Hematopoietic multipotent progenitor cell (in vitro differentiated cells): ENCODE measurements around the gene BID. TPM values are rescaled to one million over a fixed set of nuclear protein-coding genes. Genes with fewer than 3 reads are reported as not detected.
A peak's percentile ranks its signal among the peaks of the same experiment; 100 is the strongest.
"Not testable (repeated sequence)": the region's sequence is repeated elsewhere in the genome, so short reads cannot be mapped to it uniquely, and the experiment has no call there.

Experiments
- DNase-seq, 3 donors: peaks; one replicate each; pipeline ENCODE4 v3.0.0-alpha.2; 2011 to 2015; ENCODE audit warnings: low read depth in 2 of 3, low spot score in 2 of 3
- small RNA-seq: library from RNA; depleted of rRNA; stranded (forward); fragments of <200 nt; gene quantifications from one replicate; pipeline ENCODE3, GENCODE V24; 2012
- total RNA-seq: library from RNA; depleted of rRNA; stranded (reverse); fragments of >200 nt; gene quantifications from one replicate; pipeline ENCODE4 v1.2.3, GENCODE V29; 2012

BID gene
- total RNA-seq, 1 donor: 64.6 TPM

- no peak for DNase-seq
These were observed 61.8 kb downstream of the BID start for GRCh38 chr22:17712441-17712840.

GRCh38 chr22:17710023-17710422 is 64.2 kb downstream of the BID start:
- DNase-seq: no peak

- no peak for DNase-seq
These were observed 66.7 kb downstream of the BID start for GRCh38 chr22:17707526-17707925.

- no peak for DNase-seq
These were observed 67.3 kb downstream of the BID start for GRCh38 chr22:17706947-17707346.

- DNase-seq: peak in 2 of 3 donors; percentile 79 to 86
These were observed 68.0 kb downstream of the BID start for GRCh38 chr22:17705951-17706900.

GRCh38 chr22:17705546-17705945 is 68.7 kb downstream of the BID start:
- DNase-seq: no peak

- DNase-seq: no peak
These were observed 70.5 kb downstream of the BID start for GRCh38 chr22:17703811-17704210.

GRCh38 chr22:17700778-17701177 is 73.5 kb downstream of the BID start:
- no peak for DNase-seq

- no peak for DNase-seq
These were observed 74.5 kb downstream of the BID start for GRCh38 chr22:17699696-17700340.

- no peak for DNase-seq
These were observed 75.3 kb downstream of the BID start for GRCh38 chr22:17698948-17699347.

GRCh38 chr22:17698276-17698675 is 76.0 kb downstream of the BID start:
- DNase-seq: not testable (repeated sequence)

- DNase-seq: not testable (repeated sequence)
These were observed 77.1 kb downstream of the BID start for GRCh38 chr22:17697196-17697595.

GRCh38 chr22:17695986-17696385 is 78.3 kb downstream of the BID start:
- no peak for DNase-seq

- DNase-seq: no peak
These were observed 79.5 kb downstream of the BID start for GRCh38 chr22:17694752-17695151.

GRCh38 chr22:17694193-17694592 is 80.1 kb downstream of the BID start:
- no peak for DNase-seq

GRCh38 chr22:17692841-17693240 is 81.4 kb downstream of the BID start:
- DNase-seq: no peak

- DNase-seq: no peak
These were observed 90.0 kb downstream of the BID start for GRCh38 chr22:17684245-17684644.

Small RNAs within 50 kb of the gene (small RNA-seq; reads per million reads assigned to genes)
- not detected for gene MIR3198-1

Other genes with a start within 250 kb of the BID start
- gene SLC25A18, start 211.0 kb downstream of the BID start, total RNA-seq: not detected
- 31.2 TPM for gene ATP6V1E1, start 145.7 kb downstream of the BID start, total RNA-seq
- 32.0 TPM for gene BCL2L13, start 135.7 kb downstream of the BID start, total RNA-seq